ENCODE measurements around the gene UNC13C. TPM values are rescaled to one million over a fixed set of nuclear protein-coding genes. Genes with fewer than 3 reads are reported as not detected.

The UNC13C gene
- total RNA-seq, 1 donor from 2014 or later: 0.21 TPM

GRCh38 chr15:54226455-54226854 is 248.2 kb downstream of the UNC13C start:
- Histone ChIP-seq H3K36me3 (ENCODE audit: control insufficient read depth, insufficient read depth, low read length) (no peaks in the 10 kb centered on the region), H3K4me3 (ENCODE audit: low read depth, low read length) (no peak overlapping the region), H3K27me3 (ENCODE audit: control insufficient read depth, insufficient read depth, low read length) (no peaks in the 10 kb centered on the region)
- no peak for DNase-seq (ENCODE audit: low read depth)
- TF ChIP-seq, protein P1, sequence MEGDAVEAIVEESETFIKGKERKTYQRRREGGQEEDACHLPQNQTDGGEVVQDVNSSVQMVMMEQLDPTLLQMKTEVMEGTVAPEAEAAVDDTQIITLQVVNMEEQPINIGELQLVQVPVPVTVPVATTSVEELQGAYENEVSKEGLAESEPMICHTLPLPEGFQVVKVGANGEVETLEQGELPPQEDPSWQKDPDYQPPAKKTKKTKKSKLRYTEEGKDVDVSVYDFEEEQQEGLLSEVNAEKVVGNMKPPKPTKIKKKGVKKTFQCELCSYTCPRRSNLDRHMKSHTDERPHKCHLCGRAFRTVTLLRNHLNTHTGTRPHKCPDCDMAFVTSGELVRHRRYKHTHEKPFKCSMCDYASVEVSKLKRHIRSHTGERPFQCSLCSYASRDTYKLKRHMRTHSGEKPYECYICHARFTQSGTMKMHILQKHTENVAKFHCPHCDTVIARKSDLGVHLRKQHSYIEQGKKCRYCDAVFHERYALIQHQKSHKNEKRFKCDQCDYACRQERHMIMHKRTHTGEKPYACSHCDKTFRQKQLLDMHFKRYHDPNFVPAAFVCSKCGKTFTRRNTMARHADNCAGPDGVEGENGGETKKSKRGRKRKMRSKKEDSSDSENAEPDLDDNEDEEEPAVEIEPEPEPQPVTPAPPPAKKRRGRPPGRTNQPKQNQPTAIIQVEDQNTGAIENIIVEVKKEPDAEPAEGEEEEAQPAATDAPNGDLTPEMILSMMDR (IDR thresholded peaks at IDR 0.05; ENCODE audit: insufficient read depth, low read length, poor library complexity, severe bottlenecking): no peak

GRCh38 chr15:54227569-54227968 is 249.3 kb downstream of the UNC13C start:
- no peak overlapping the region for H3K4me3 ChIP-seq (ENCODE audit: low read depth, low read length)
- no peak for DNase-seq (ENCODE audit: low read depth)
- TF ChIP-seq, protein P1 (IDR thresholded peaks at IDR 0.05; ENCODE audit: insufficient read depth, low read length, poor library complexity, severe bottlenecking): no peak
- H3K27me3 ChIP-seq (ENCODE audit: control insufficient read depth, insufficient read depth, low read length): no peaks in the 10 kb centered on the region
- no peaks in the 10 kb centered on the region for H3K36me3 ChIP-seq (ENCODE audit: control insufficient read depth, insufficient read depth, low read length)

DNA sequence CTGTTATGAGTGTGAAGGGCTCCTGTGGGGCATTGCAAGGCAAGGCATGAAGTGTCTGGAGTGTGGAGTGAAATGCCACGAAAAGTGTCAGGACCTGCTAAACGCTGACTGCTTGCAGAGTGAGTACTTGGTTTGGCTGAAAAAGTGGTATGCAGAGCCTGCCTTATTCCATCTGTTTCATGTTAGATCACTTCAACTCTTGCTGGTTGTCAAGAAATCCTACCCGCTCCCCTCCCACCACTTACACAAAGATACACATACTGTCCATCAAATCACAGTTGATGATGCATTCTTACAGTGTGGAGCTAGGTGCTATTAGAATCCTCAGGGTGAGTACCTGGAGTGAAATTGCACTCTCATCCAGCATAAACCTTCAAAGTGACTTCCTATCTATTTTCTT is 272.1 kb downstream of the UNC13C start:
- TF ChIP-seq, protein P1 (IDR thresholded peaks at IDR 0.05; ENCODE audit: insufficient read depth, low read length, poor library complexity, severe bottlenecking): no peak
- no peaks in the 10 kb centered on the region for H3K27me3 ChIP-seq (ENCODE audit: control insufficient read depth, insufficient read depth, low read length)

DNA sequence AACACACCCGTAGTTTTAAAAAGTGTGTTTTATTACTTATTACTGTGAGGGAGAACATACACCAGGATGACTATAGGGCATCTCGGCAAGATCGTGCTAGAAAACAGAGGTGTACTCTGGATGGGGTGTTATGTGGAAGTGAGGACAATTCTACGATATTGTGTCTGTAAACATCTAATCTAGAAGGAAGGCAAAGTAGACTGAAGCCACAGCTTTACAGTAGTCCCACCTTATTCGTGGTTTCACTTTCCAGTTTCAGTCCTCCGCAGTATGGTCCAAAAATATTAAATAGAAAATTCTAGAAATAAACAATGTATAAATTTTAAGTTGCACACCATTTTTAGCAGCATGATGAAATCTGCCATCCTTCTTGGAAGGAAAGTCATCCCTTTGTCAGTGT is 277.9 kb downstream of the UNC13C start:
- DNase-seq (ENCODE audit: low read depth): no peak
- TF ChIP-seq, protein P1 (IDR thresholded peaks at IDR 0.05; ENCODE audit: insufficient read depth, low read length, poor library complexity, severe bottlenecking): no peak
- Histone ChIP-seq H3K36me3 (ENCODE audit: control insufficient read depth, insufficient read depth, low read length) (no peaks in the 10 kb centered on the region), H3K27me3 (ENCODE audit: control insufficient read depth, insufficient read depth, low read length) (no peaks in the 10 kb centered on the region), H3K4me3 (ENCODE audit: low read depth, low read length) (no peak overlapping the region)

More for the DNA sequence above, 272.1 kb downstream of the UNC13C start:
- no peak for DNase-seq (ENCODE audit: low read depth)
- Histone ChIP-seq H3K36me3 (ENCODE audit: control insufficient read depth, insufficient read depth, low read length) (no peaks in the 10 kb centered on the region), H3K4me3 (ENCODE audit: low read depth, low read length) (no peak overlapping the region)

GRCh38 chr15:54273928-54274327 is 295.7 kb downstream of the UNC13C start:
- no peaks in the 10 kb centered on the region for H3K36me3 ChIP-seq (ENCODE audit: control insufficient read depth, insufficient read depth, low read length)
- no peak for DNase-seq (ENCODE audit: low read depth)
- TF ChIP-seq, protein P1 (IDR thresholded peaks at IDR 0.05; ENCODE audit: insufficient read depth, low read length, poor library complexity, severe bottlenecking): peak; percentile 39
- H3K27me3 ChIP-seq (ENCODE audit: control insufficient read depth, insufficient read depth, low read length): no peaks in the 10 kb centered on the region
- H3K4me3 ChIP-seq (ENCODE audit: low read depth, low read length): no peak overlapping the region

DNA sequence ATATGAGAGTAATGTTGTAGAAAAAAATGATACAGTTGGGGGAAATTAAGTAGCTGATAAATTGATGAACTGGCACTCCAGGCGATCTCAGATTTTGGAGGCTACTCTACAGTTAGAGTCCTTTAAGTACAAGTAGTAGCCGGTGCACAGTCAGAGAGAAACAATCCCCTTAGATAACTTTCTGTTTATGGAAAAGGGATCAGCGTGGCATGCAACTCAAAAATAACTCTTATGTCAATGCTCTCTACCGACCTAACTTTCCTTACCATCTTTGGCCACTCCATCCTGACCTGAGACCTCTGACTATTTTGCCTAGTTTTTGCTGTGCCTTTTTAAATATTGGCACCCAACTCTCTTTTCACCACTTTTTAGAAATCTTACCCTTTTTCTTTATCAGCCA is 299.6 kb downstream of the UNC13C start:
- no peaks in the 10 kb centered on the region for H3K27me3 ChIP-seq (ENCODE audit: control insufficient read depth, insufficient read depth, low read length)
- no peak overlapping the region for H3K4me3 ChIP-seq (ENCODE audit: low read depth, low read length)
- no peaks in the 10 kb centered on the region for H3K36me3 ChIP-seq (ENCODE audit: control insufficient read depth, insufficient read depth, low read length)
- no peak for DNase-seq (ENCODE audit: low read depth)
- TF ChIP-seq, protein P1 (IDR thresholded peaks at IDR 0.05; ENCODE audit: insufficient read depth, low read length, poor library complexity, severe bottlenecking): no peak
